Loucy (cell line): ENCODE results near the gene ABHD14A.

ENCODE experiments used
- H2AFZ ChIP-seq: fragments of 200-600 bp; sonication (generic); 2 replicates; pipeline ENCODE4 v1.6.0; 2016; ENCODE audit warnings: antibody characterized with exemption, mild to moderate bottlenecking, low read length, moderate library complexity
- H3F3A ChIP-seq: fragments of 200-600 bp; 2 replicates; pipeline ENCODE4 v1.6.0; 2016; ENCODE audit warnings: antibody characterized with exemption, low read depth, mild to moderate bottlenecking
- H3K27me3 ChIP-seq: fragments of 200-600 bp; sonication (generic); 2 replicates; pipeline ENCODE4 v1.6.1; 2014; ENCODE audit warnings: low read length, mild to moderate bottlenecking; ENCODE audit not compliant: insufficient read depth, poor library complexity, severe bottlenecking
- H3K36me3 ChIP-seq: fragments of 200-600 bp; sonication (generic); 2 replicates; pipeline ENCODE4 v1.6.1; 2016; ENCODE audit warnings: low read length; ENCODE audit not compliant: insufficient read depth
- H3K4me1 ChIP-seq: fragments of 200-600 bp; sonication (generic); 2 replicates; pipeline ENCODE4 v1.5.1; 2014; ENCODE audit warnings: low read length, mild to moderate bottlenecking; ENCODE audit not compliant: insufficient read depth, poor library complexity, severe bottlenecking
- H3K4me2 ChIP-seq: fragments of 200-600 bp; sonication (generic); 2 replicates; pipeline ENCODE4 v1.6.0; 2014; ENCODE audit warnings: antibody characterized with exemption, low read length, low read depth, mild to moderate bottlenecking; ENCODE audit not compliant: poor library complexity, severe bottlenecking
- H3K4me3 ChIP-seq: fragments of 200-600 bp; sonication (generic); 2 replicates; pipeline ENCODE4 v1.5.1; 2014; ENCODE audit warnings: low read length, mild to moderate bottlenecking, mixed read lengths; ENCODE audit not compliant: poor library complexity, severe bottlenecking
- H3K79me2 ChIP-seq: fragments of 200-600 bp; sonication (generic); 2 replicates; pipeline ENCODE4 v1.6.1; 2014; ENCODE audit warnings: low read length; ENCODE audit not compliant: insufficient read depth
- H3K9ac ChIP-seq: fragments of 200-600 bp; sonication (generic); 2 replicates; pipeline ENCODE4 v1.6.0; 2014; ENCODE audit warnings: mild to moderate bottlenecking, low read depth, low read length, moderate library complexity; ENCODE audit not compliant: poor library complexity, severe bottlenecking
- H3K9me2 ChIP-seq: fragments of 200-600 bp; sonication (generic); replicated peaks from 2 replicates; pipeline ENCODE4 v1.6.1; 2016; ENCODE audit warnings: low read depth, low read length, mixed read lengths
- H3K9me3 ChIP-seq: fragments of 200-600 bp; sonication (generic); 2 replicates; pipeline ENCODE4 v1.6.1; 2014; ENCODE audit warnings: mild to moderate bottlenecking, antibody characterized with exemption, low read length, low read depth; ENCODE audit not compliant: insufficient read depth
- H4K20me1 ChIP-seq: fragments of 200-600 bp; sonication (generic); 2 replicates; pipeline ENCODE4 v1.6.0; 2014; ENCODE audit warnings: antibody characterized with exemption, low read length, mild to moderate bottlenecking; ENCODE audit not compliant: insufficient read depth, poor library complexity, severe bottlenecking
- CTCF ChIP-seq: fragments of 200-600 bp; sonication (generic); conservative IDR thresholded peaks from 2 replicates; pipeline ENCODE4 v1.5.1; 2014; ENCODE audit warnings: mild to moderate bottlenecking, antibody characterized with exemption, low read length
- EZH2phosphoT487 ChIP-seq: fragments of 200-600 bp; IDR thresholded peaks from 2 replicates; pipeline ENCODE4 v1.6.1; 2018; ENCODE audit warnings: antibody characterized with exemption, mild to moderate bottlenecking, moderate library complexity, borderline replicate concordance

ABHD14A gene

GRCh38 chr3:52004163-52004787 is 29.4 kb downstream of the ABHD14A start:
- H3F3A ChIP-seq, result no peaks in the 10 kb centered on the region
- no peak overlapping the region for H3K4me3 ChIP-seq
- peak overlapping the region; percentile 11 for H3K4me2 ChIP-seq
- no peaks in the 10 kb centered on the region for H3K9me3 ChIP-seq
- H3K36me3 ChIP-seq, result no peaks in the 10 kb centered on the region
- no peaks in the 10 kb centered on the region for H4K20me1 ChIP-seq
- H3K9ac ChIP-seq, result peak overlapping the region; percentile 18
- H3K4me1 ChIP-seq, result peaks cover 15% of the 10 kb centered on the region
- no peaks in the 10 kb centered on the region for H3K27me3 ChIP-seq
- peak overlapping the region; percentile 56; the same call in 1 of the 2 replicates for H2AFZ ChIP-seq
- H3K79me2 ChIP-seq, result no peaks in the 10 kb centered on the region
- TF ChIP-seq CTCF (peak; percentile 55), EZH2phosphoT487 (no peak)
- H3K9me2 ChIP-seq, result no peaks in the 10 kb centered on the region

- Histone ChIP-seq H3K4me2 (no peak overlapping the region), H3K9me2 (no peaks in the 10 kb centered on the region), H3K4me3 (no peak overlapping the region), H3K36me3 (no peaks in the 10 kb centered on the region), H3K9ac (peak overlapping the region; percentile 18), H3F3A (no peaks in the 10 kb centered on the region), H3K9me3 (no peaks in the 10 kb centered on the region), H3K4me1 (peaks cover 15% of the 10 kb centered on the region), H3K79me2 (no peaks in the 10 kb centered on the region), H3K27me3 (no peaks in the 10 kb centered on the region), H4K20me1 (no peaks in the 10 kb centered on the region), H2AFZ (no peak overlapping the region)
- TF ChIP-seq CTCF (no peak), EZH2phosphoT487 (no peak)
These were observed 30.1 kb downstream of the ABHD14A start for GRCh38 chr3:52004906-52005395.

GRCh38 chr3:52005571-52005986 is 30.7 kb downstream of the ABHD14A start:
- H3K9me3 ChIP-seq, result no peaks in the 10 kb centered on the region
- no peaks in the 10 kb centered on the region for H3K27me3 ChIP-seq
- H3K4me2 ChIP-seq, result no peak overlapping the region
- H4K20me1 ChIP-seq, result no peaks in the 10 kb centered on the region
- no peaks in the 10 kb centered on the region for H3K9me2 ChIP-seq
- TF ChIP-seq CTCF, result no peak
- TF ChIP-seq EZH2phosphoT487, result no peak
- H3K9ac ChIP-seq, result peak overlapping the region; percentile 47
- no peaks in the 10 kb centered on the region for H3K36me3 ChIP-seq
- H2AFZ ChIP-seq, result no peak overlapping the region; the same call in 1 of the 2 replicates
- no peaks in the 10 kb centered on the region for H3K79me2 ChIP-seq
- peaks cover 15% of the 10 kb centered on the region for H3K4me1 ChIP-seq
- no peak overlapping the region for H3K4me3 ChIP-seq
- no peaks in the 10 kb centered on the region for H3F3A ChIP-seq
